Measurements from ENCODE around the gene ARMH3.

ARMH3 gene

DNA sequence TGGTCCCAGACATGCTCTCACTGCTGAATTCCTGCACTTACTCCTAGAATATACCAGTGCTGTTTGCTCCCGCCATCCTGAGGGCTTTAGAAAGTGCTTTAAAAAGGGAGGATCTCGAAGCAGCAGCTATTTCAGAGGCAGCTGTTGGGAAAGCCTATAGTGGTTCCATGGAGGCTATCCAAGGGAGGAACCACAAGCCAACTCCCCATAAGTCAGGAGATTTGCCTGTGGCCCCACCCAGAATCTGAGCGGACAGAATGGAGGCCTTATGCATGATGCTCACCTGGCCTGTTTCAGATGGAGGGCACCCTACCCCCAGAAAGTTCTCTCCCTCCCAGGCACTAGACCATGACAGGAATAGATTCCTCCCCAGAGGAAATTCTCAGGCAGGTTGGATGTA is 210.1 kb downstream of the ARMH3 start:
- no peak for DNase-seq (ENCODE audit: extremely low read depth, insufficient read length)
- TF ChIP-seq, protein P1, sequence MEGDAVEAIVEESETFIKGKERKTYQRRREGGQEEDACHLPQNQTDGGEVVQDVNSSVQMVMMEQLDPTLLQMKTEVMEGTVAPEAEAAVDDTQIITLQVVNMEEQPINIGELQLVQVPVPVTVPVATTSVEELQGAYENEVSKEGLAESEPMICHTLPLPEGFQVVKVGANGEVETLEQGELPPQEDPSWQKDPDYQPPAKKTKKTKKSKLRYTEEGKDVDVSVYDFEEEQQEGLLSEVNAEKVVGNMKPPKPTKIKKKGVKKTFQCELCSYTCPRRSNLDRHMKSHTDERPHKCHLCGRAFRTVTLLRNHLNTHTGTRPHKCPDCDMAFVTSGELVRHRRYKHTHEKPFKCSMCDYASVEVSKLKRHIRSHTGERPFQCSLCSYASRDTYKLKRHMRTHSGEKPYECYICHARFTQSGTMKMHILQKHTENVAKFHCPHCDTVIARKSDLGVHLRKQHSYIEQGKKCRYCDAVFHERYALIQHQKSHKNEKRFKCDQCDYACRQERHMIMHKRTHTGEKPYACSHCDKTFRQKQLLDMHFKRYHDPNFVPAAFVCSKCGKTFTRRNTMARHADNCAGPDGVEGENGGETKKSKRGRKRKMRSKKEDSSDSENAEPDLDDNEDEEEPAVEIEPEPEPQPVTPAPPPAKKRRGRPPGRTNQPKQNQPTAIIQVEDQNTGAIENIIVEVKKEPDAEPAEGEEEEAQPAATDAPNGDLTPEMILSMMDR (IDR thresholded peaks at IDR 0.05; ENCODE audit: insufficient read depth, low read length, poor library complexity, severe bottlenecking): no peak
- H3K27me3 ChIP-seq (replicated peaks; ENCODE audit: control insufficient read depth, insufficient read depth, low read length): no peaks in the 10 kb centered on the region
- H3K4me3 ChIP-seq (replicated peaks; ENCODE audit: low read depth, low read length): no peak overlapping the region
- H3K36me3 ChIP-seq (ENCODE audit: control insufficient read depth, insufficient read depth, low read length): peaks cover 11% of the 10 kb centered on the region

GRCh38 chr10:101843032-101844021 is 212.6 kb downstream of the ARMH3 start, which contains the start of gene KCNIP2:
KCNIP2 (minus strand) TSS chr10:101843800; CDS start chr10:101843568, 232 bp downstream.
- TF ChIP-seq, protein P1 (IDR thresholded peaks at IDR 0.05; ENCODE audit: insufficient read depth, low read length, poor library complexity, severe bottlenecking): peak; percentile 72
- Histone ChIP-seq H3K36me3 (ENCODE audit: control insufficient read depth, insufficient read depth, low read length) (peaks cover 4% of the 10 kb centered on the region), H3K4me3 (replicated peaks; ENCODE audit: low read depth, low read length) (peak within 1 kb of the TSS; percentile 64), H3K27me3 (replicated peaks; ENCODE audit: control insufficient read depth, insufficient read depth, low read length) (no peaks in the 10 kb centered on the region)
- DNase-seq (ENCODE audit: extremely low read depth, insufficient read length): peak; percentile 73

DNA sequence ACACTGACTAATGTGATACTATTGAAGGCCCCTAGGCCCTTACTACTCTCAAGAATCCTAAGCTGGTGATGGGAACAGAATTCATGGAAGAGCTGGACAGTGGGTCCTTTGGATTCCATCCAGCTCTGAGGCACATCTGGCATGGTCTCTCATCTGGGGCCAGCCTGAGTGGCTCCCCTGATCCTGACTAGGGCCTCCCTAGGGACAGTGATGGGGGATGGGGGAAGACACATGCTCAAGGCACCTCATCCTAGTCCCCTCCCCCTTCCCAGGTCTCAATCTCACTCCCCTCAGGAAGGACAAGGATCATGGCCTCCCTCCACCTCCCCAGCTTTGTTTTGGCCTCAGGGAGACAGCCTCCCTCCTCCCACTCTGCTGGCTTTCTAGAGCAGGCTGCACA is 214.1 kb downstream of the ARMH3 start:
- no peak for DNase-seq (ENCODE audit: extremely low read depth, insufficient read length)
- Histone ChIP-seq H3K4me3 (replicated peaks; ENCODE audit: low read depth, low read length) (no peak overlapping the region), H3K36me3 (ENCODE audit: control insufficient read depth, insufficient read depth, low read length) (peaks cover under 1% of the 10 kb centered on the region), H3K27me3 (replicated peaks; ENCODE audit: control insufficient read depth, insufficient read depth, low read length) (no peaks in the 10 kb centered on the region)
- TF ChIP-seq, protein P1 (IDR thresholded peaks at IDR 0.05; ENCODE audit: insufficient read depth, low read length, poor library complexity, severe bottlenecking): no peak

DNA sequence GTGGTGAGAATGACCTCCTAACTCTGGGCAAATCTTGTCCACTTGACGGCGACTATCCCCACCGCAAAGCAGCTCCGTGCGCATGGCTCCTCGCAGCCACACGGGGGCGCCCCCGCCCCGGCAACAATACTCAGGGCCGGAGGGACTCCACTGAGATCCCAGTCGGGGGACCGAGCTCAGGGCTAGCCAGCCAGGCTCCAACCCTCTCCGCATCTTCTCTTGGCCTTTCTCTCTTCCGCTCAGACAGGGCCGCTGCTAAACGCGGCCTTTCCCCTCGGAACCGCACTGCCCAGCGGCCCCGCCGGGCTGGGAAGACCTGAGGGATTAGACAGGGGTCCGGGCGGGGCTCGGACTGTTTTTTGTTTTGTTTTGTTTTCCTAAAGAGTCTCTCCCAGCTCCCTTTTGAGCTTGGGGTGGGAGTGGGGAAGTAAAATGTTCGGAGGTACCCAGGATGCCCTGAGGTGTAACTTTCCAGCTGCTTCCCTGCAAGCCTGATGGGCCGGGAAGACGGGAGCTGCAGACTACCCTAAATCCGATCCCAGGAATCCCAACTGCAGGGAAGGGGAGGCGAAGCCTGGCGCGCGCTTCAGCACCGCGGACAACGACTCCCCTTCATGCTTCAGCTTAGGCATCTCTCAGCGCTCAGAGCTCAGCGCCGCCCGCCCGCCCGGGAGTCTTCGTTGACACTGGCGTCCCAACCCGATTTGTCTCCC is 215.1 kb downstream of the ARMH3 start:
- TF ChIP-seq, protein P1 (IDR thresholded peaks at IDR 0.05; ENCODE audit: insufficient read depth, low read length, poor library complexity, severe bottlenecking): peak; percentile 97
- DNase-seq (ENCODE audit: extremely low read depth, insufficient read length): peak; percentile 87
- H3K36me3 ChIP-seq (ENCODE audit: control insufficient read depth, insufficient read depth, low read length): no peaks in the 10 kb centered on the region; the same call in 1 of the 2 replicates
- H3K27me3 ChIP-seq (replicated peaks; ENCODE audit: control insufficient read depth, insufficient read depth, low read length): no peaks in the 10 kb centered on the region
- peak overlapping the region; percentile 57 for H3K4me3 ChIP-seq (replicated peaks; ENCODE audit: low read depth, low read length)

DNA sequence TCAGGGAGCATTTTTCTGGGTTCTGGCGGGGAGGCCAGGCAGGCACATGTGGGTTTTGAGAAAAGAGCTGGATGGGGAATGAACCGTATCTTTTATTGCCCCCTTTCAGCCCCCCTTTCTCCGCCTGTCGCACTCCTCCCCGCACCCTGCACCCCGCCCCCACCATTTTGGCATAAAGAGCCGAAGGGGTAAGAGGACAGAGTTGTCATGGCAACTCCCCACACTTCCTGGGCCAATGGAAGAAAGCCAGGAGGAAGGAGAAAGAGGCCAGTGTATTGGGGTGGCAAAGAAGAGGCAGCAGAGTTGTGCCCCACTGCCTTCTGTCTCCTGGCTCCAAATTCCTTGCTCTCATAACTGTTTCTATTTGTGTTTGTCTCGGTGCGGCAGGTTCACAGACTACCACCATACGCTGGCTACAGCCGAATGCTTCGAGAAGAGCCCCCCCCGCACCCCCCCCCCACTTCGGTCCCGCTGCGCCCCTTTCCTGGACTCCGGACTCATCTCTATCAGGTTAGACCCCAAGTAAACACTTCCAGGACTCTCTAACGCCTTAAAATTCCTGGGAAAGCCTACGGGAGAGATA is 215.8 kb downstream of the ARMH3 start:
- Histone ChIP-seq H3K27me3 (replicated peaks; ENCODE audit: control insufficient read depth, insufficient read depth, low read length) (no peaks in the 10 kb centered on the region), H3K36me3 (ENCODE audit: control insufficient read depth, insufficient read depth, low read length) (no peaks in the 10 kb centered on the region), H3K4me3 (replicated peaks; ENCODE audit: low read depth, low read length) (peak overlapping the region; percentile 57)
- DNase-seq (ENCODE audit: extremely low read depth, insufficient read length): no peak
- TF ChIP-seq, protein P1 (IDR thresholded peaks at IDR 0.05; ENCODE audit: insufficient read depth, low read length, poor library complexity, severe bottlenecking): no peak
